ENCODE data around the gene NAPSA.

Gene NAPSA

GRCh38 chr19:50384685-50385535 is 19.5 kb upstream of the NAPSA start:
- in situ Hi-C loops (cut with MboI; ENCODE audit: low sequenced_read_pairs) = no loop called here

DNA sequence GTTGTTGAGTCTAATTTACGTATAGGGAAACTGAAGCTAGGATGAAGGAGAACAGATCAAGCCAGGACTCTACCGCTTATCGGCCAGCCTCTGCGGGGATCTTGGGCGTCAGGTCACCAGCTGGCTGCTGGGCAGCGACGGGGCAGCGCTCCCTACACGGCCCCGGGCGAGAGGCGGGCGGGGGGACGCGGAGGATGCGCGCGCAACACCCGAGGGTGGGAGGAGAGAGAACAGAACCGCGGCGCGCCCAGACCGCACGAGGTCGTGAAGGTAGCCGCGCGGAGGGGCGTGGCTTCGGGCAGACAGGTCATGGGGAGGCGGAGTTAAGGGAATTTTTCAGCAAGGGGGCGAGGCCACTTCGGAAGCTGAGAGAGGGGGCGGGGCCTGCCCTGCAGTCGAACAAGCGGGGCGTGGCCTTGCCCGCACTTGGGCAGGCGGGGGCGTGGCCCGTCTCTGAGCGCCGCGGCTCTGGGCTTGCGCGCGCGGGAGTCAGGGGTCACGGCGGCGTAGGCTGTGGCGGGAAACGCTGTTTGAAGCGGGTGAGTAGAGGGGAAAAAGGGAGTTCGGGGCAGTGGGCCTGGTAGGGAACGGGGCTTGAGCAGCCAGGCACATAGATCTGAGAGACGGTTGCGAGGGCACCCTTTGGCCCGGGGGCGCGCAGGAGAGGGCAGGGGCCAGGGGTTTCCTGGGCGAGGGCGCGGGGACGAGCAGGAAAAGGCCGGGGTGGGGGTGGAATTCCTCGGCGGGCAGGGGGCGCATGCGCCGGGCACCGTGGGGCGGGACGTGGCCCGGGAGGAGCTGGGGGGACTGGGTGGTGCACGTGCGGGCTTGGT is 18.6 kb upstream of the NAPSA start, which contains the start of gene POLD1:
Gene POLD1, plus strand, starts transcription at position 496 of the 833 bp plus-strand sequence. CDS start 14,505 bp downstream, outside the sequence.
- in situ Hi-C loops (cut with MboI; ENCODE audit: low sequenced_read_pairs) = no loop called here

GRCh38 chr19:50383001-50383851 is 17.8 kb upstream of the NAPSA start:
- in situ Hi-C loops (cut with MboI; ENCODE audit: low sequenced_read_pairs) = no loop called here

DNA sequence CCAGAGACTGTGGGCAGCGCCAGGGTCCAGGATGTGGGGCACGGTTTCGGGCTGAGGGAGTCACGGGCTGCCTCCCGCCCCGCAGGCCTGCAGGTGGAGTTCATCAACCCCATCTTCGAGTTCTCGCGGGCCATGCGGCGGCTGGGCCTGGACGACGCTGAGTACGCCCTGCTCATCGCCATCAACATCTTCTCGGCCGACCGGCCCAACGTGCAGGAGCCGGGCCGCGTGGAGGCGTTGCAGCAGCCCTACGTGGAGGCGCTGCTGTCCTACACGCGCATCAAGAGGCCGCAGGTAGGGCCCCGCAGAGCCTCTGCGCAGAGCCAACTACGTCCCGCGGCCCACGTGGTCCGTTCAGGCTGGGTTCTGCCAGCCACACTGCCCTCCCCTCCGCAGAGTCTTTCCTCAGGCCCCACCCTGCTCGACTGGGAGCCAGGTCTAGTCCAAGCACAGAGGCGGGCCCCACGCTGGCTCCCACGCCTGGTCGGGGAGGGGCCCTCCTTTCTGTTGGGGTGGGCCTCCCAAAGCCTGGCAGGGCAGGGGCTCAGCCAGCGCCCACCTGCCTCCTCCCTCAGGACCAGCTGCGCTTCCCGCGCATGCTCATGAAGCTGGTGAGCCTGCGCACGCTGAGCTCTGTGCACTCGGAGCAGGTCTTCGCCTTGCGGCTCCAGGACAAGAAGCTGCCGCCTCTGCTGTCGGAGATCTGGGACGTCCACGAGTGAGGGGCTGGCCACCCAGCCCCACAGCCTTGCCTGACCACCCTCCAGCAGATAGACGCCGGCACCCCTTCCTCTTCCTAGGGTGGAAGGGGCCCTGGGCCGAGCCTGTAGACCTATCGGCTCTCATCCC is 16.7 kb upstream of the NAPSA start:
- in situ Hi-C loops (cut with MboI; ENCODE audit: low sequenced_read_pairs) = no loop called here

- in situ Hi-C loops (cut with MboI; ENCODE audit: low sequenced_read_pairs) = no loop called here
Observed at GRCh38 chr19:50380751-50381151, 15.3 kb upstream of the NAPSA start.

- in situ Hi-C loops (cut with MboI; ENCODE audit: low sequenced_read_pairs) = no loop called here
Observed at GRCh38 chr19:50380137-50380536, 14.7 kb upstream of the NAPSA start.

GRCh38 chr19:50379602-50380001 is 14.2 kb upstream of the NAPSA start:
- in situ Hi-C loops (cut with MboI; ENCODE audit: low sequenced_read_pairs) = no loop called here

GRCh38 chr19:50378863-50379236 is 13.4 kb upstream of the NAPSA start:
- in situ Hi-C loops (cut with MboI; ENCODE audit: low sequenced_read_pairs) = no loop called here

DNA sequence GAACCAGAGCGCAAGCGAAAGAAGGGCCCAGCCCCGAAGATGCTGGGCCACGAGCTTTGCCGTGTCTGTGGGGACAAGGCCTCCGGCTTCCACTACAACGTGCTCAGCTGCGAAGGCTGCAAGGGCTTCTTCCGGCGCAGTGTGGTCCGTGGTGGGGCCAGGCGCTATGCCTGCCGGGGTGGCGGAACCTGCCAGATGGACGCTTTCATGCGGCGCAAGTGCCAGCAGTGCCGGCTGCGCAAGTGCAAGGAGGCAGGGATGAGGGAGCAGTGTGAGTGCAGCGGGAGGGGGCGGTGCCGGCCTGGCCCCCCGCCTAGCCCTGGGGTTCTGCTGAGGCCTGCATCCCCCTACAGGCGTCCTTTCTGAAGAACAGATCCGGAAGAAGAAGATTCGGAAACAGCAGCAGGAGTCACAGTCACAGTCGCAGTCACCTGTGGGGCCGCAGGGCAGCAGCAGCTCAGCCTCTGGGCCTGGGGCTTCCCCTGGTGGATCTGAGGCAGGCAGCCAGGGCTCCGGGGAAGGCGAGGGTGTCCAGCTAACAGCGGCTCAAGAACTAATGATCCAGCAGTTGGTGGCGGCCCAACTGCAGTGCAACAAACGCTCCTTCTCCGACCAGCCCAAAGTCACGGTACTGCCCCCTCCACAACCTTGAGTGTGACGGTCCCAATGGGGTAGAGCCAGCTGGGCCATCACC is 12.9 kb upstream of the NAPSA start:
- in situ Hi-C loops (cut with MboI; ENCODE audit: low sequenced_read_pairs) = no loop called here

DNA sequence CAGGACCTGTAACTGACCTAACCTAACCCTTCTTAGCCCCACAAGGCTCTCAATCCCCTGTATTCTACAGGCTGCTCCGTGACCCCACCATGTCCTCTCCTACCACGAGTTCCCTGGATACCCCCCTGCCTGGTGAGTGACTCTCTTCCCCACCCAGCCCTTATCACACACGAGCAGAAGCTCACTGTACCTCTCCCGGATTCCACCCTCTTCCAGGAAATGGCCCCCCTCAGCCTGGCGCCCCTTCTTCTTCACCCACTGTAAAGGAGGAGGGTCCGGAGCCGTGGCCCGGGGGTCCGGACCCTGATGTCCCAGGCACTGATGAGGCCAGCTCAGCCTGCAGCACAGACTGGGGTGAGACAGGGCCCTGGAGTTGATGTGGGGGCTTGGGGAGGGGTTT is 12.1 kb upstream of the NAPSA start:
- in situ Hi-C loops (cut with MboI; ENCODE audit: low sequenced_read_pairs) = no loop called here

DNA sequence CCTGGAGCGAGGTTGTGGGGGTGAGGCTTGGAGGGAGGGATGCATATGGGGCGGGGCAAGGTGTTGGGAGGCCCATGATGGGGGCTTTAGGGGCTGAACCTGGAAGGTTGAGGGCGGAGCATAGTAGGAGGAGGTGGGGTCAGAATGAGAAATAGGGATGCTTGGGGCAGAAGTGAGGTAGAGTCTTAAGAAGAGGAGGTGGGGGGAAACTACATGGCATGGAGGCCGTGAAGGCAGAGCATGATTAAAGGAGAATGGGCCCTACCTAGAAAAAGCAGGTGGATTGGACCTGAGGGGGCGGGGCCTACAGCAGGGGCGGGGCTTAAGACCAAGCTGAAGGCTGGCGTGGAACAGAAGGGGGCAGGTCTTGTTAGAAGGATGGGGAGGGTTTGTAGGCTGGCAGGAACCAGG is 11.6 kb upstream of the NAPSA start:
- in situ Hi-C loops (cut with MboI; ENCODE audit: low sequenced_read_pairs) = no loop called here

DNA sequence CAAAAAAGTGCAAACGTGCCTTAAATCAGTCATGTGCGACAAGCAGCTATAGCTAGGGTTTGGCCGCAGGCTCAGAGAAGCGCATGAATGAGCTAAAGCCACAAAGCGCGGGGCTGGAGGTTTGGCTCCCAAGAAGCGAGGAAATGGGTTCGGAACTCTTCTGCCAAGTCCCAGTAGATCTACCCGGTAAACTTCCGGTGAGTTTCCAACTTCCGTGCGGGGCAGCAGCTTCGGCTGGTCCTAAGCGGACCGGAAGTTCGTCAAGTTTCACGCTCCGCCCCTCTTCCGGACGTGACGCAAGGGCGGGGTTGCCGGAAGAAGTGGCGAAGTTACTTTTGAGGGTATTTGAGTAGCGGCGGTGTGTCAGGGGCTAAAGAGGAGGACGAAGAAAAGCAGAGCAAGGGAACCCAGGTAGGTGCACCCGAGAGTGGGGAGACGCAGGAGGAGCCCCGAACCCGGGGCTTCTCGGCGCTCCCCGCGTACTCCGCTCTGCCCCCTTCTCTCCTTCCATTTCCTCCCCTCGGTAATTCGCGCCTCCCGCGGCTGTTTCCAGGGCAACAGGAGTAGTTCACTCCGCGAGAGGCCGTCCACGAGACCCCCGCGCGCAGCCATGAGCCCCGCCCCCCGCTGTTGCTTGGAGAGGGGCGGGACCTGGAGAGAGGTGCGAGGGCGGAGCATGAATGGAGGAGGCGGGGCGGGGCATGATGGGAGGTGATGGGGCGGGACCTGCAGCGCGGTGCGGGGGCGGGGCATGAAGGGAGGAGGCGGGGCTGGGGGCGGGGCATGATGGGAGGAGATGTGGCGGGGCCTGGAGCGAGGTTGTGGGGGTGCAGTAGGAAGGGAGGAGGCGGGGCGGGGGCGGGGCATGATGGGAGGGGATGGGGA is 11.0 kb upstream of the NAPSA start, which contains the start of gene NR1H2:
Gene NR1H2, plus strand, starts transcription at position 292 of the 885 bp plus-strand sequence. CDS start 1,149 bp downstream, outside the sequence.
- in situ Hi-C loops (cut with MboI; ENCODE audit: low sequenced_read_pairs) = no loop called here

DNA sequence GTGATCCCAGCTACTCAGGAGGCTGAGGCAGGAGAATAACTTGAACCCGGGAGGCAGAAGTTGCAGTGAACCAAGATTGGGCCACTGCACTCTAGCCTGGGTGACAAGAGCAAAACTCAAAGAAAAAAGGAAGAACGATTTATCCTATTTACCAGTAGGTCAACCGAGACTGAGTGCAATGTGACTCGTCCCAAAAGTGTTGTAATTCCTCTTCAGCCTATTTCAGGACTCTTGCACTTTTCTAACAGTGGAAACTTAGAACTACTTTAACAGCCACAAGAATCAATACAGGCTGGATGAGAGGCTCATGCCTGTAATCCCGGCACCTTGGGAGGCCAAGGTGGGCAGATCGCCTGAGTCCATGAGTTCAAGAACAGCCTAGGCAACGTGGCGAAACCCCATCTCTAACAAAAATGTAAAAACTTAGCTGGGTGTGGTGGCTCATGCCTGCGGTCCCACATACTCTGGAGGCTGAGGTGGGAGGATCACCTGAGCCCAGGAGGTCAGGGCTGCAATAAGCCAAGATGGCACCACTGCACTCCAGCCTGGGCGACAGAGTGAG is 6.6 kb upstream of the NAPSA start:
- in situ Hi-C loops (cut with MboI; ENCODE audit: low sequenced_read_pairs) = no loop called here

DNA sequence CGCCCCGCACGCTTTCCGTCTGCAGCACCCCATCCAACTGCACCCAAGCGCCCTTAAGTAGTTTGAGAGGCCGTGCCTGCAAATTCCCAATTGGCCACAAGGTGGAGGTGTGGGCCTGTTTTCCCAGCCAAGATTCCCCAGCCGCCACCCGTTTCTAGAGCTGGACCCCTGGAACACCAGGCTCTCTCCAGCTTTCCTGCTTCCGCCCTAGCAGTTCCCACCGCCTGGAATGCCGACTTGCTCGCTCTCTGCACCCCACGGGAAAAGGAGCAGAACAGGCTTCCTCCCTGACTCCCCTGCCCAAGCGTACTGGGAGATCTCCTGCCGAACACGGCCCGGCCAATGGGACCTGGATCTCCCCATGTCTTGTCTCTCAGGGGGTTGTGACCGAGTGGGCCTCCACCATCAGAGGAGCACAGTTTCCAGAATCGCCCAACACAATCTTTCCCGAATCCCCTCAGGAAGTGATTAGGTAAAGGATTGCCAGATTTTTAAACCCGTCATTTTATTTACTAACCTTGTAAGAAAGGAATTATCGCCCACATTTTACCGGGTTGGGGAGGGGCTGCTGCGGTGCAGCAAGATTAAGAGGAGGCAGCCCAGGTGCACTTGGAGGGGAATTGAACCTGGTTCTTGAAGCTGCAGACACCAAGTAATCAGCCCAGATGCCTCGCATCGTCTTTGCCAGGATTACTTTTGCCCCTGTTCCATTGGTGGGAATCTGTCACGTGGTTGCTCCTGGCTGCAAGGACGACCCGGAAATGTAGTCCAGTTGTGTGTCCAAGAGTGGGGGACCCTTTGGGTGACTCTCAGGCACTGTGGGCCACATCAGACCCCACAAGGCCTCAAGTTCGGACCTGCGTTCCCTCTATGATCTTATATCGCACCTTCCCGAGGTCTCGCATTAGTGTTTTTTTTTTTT is 3.5 kb upstream of the NAPSA start:
- in situ Hi-C loops (cut with MboI; ENCODE audit: low sequenced_read_pairs) = loop anchor here (10.0 kb wide), 2 partner anchors 106 to 416 kb away; partner anchors contain the start of genes EMC10 and GARIN5A

DNA sequence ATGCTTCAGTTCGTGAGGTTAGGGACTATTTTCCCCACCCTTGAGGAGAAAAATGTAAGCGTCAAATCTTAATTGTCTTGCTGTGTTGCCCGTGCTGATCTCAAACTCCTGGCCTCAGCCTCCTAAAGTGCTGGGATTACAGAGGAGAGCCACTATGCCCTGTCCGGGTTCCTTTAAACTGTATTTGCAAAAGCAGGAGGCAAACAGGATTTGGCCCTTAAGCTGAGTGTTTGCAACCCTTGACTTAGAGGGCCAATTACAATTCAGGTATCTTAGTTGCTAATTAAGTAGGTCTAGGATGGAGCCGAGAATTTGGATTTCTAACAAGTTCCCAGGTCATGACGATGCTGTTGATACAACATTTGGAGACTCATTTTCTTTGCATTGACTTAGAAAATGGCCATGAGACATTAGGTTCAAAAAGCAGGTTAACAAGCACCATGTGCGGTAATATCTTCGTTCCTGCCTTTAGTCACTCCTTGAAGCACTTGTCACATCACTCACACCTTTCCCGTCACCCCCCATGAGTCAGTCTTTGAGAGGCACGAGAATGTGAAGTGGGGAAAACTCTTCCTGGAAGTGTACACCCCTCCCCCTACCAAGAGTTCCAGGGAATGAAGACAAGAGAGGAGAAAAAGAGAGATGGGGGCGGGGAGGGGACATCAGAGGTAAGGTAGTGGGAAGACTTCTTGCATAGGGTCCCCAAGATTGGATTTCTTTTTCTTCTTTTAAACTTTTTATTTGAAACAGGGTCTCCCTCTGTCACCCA is 2.6 kb downstream of the NAPSA start:
- in situ Hi-C loops (cut with MboI; ENCODE audit: low sequenced_read_pairs) = loop anchor here (10.0 kb wide), 2 partner anchors 112 to 422 kb away; partner anchors contain the start of genes EMC10 and GARIN5A

DNA sequence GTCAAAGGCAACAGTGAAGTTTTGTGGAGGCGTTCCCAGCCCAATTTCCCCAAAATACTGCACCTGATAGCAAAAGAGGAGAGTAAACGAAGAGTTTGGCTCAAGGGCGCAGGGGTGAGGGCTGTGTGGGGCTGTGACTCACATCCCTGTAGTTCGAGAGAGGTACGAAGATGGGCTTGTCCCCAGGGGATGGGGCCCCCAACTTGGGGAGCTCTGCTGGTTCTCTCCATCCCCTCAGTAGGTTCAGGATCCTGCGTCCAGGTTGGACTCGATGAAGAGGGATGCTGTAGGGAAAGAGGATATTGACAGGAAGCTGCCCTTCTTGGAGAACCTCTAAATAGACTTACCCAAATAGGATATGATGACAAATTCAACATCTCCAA is 3.4 kb downstream of the NAPSA start:
- in situ Hi-C loops (cut with MboI; ENCODE audit: low sequenced_read_pairs) = loop anchor here (10.0 kb wide), 2 partner anchors 113 to 423 kb away; partner anchors contain the start of genes EMC10 and GARIN5A

Measured in HL-60/S4 treated with retinoic acid at 250 ng/mL for 4 days and 3 days (cell line).